Activated CD4-positive, alpha-beta T cell treated with anti-CD3 and anti-CD28 coated beads for 36 hours (primary cell): Measurements from ENCODE around the gene RASL10B. TPM values are rescaled to one million over a fixed set of nuclear protein-coding genes. Genes with fewer than 3 reads are reported as not detected.

Experiments
- ATAC-seq: fragments of 200-7000 bp; cut with Tn5 transposase; one replicate; pipeline ENCODE4 v1.10.0; 2021; ENCODE audit warnings: mild to moderate bottlenecking, moderate library complexity
- CTCF ChIA-PET: fragments of 350-600 bp; sonication (Branson Sonifier 250); formaldehyde crosslinking; loops from one replicate; lab custom pipeline; 2021; ENCODE audit warnings: antibody characterized with exemption; lab: Charles Lee
- POLR2A ChIA-PET: fragments of 350-600 bp; sonication (Branson Sonifier 250); formaldehyde crosslinking; loops from one replicate; lab custom pipeline; 2021; ENCODE audit warnings: antibody characterized with exemption, inconsistent platforms; lab: Charles Lee
- DNase-seq: peaks from one replicate; pipeline ENCODE4 v3.0.0-alpha.2; 2020
- H3K27ac Mint-ChIP-seq: one replicate; pipeline ENCODE4 v1.8.0; 2021; ENCODE audit warnings: mixed read lengths
- H3K27me3 Mint-ChIP-seq: one replicate; pipeline ENCODE4 v1.8.0; 2021; ENCODE audit warnings: mixed read lengths
- H3K36me3 Mint-ChIP-seq: one replicate; pipeline ENCODE4 v1.8.0; 2021; ENCODE audit warnings: low read depth, mixed read lengths
- H3K4me1 Mint-ChIP-seq: one replicate; pipeline ENCODE4 v1.8.0; 2021; ENCODE audit warnings: mixed read lengths
- H3K4me3 Mint-ChIP-seq: one replicate; pipeline ENCODE4 v1.8.0; 2021; ENCODE audit warnings: mild to moderate bottlenecking, moderate library complexity, mixed read lengths
- H3K9me3 Mint-ChIP-seq: one replicate; pipeline ENCODE4 v1.8.0; 2021; ENCODE audit warnings: low read depth, mixed read lengths
- intact Hi-C, 2 experiments: fragments of 100-400 bp; cut with DNase I in 1 of 2; cut with micrococcal nuclease in 1 of 2; formaldehyde crosslinking; loops; one replicate each; pipeline versions ENCODE4 v1.14.2 to v1.15.1; 2022 to 2024; cut with DNase I, micrococcal nuclease
- total RNA-seq, 2 experiments: library from RNA; stranded (reverse); gene quantifications; one replicate each; pipeline ENCODE4 v1.2.3, GENCODE V29; 2021

RASL10B gene
- total RNA-seq, 2 experiments from 2014 or later: 2.7 to 4.0 TPM

GRCh38 chr17:35705230-35705629, 26.2 kb upstream of the RASL10B start:
- Mint-ChIP-seq H3K4me3 (no peak overlapping the region), H3K27me3 (no peaks in the 10 kb centered on the region), H3K9me3 (no peaks in the 10 kb centered on the region), H3K27ac (no peak overlapping the region), H3K4me1 (peaks cover 46% of the 10 kb centered on the region), H3K36me3 (peaks cover 28% of the 10 kb centered on the region)
- CTCF ChIA-PET: interaction anchor here (0.6 to 2.5 kb wide), 4 partner anchors 9 to 68 kb away, joined by 3 to 9 read pairs (median 5); no protein-coding TSS in a partner anchor
- no peak for ATAC-seq
- POLR2A ChIA-PET: no interaction called here
- intact Hi-C loops: no loop called here
- DNase-seq: no peak

GRCh38 chr17:35705705-35706104, 25.7 kb upstream of the RASL10B start:
- no peak for ATAC-seq
- Mint-ChIP-seq H3K4me3 (no peak overlapping the region), H3K4me1 (peaks cover 48% of the 10 kb centered on the region), H3K36me3 (peaks cover 32% of the 10 kb centered on the region), H3K27me3 (no peaks in the 10 kb centered on the region), H3K27ac (no peak overlapping the region), H3K9me3 (no peaks in the 10 kb centered on the region)
- intact Hi-C loops: no loop called here
- POLR2A ChIA-PET: no interaction called here
- DNase-seq: no peak
- CTCF ChIA-PET: interaction anchor here (1.9 to 2.5 kb wide), 2 partner anchors 8 to 42 kb away, joined by 5 to 9 read pairs; no protein-coding TSS in a partner anchor

- intact Hi-C loops: no loop called here
- Mint-ChIP-seq H3K27me3 (no peaks in the 10 kb centered on the region), H3K9me3 (no peaks in the 10 kb centered on the region), H3K27ac (peak overlapping the region; percentile 16), H3K4me3 (no peak overlapping the region), H3K36me3 (peaks cover 30% of the 10 kb centered on the region), H3K4me1 (peaks cover 58% of the 10 kb centered on the region)
- ChIA-PET POLR2A (no interaction called here), CTCF (interaction anchor here (0.5 to 1.6 kb wide), 4 partner anchors 14 to 1958 kb away, joined by 3 to 6 read pairs (median 4); no protein-coding TSS in a partner anchor)
- ATAC-seq (peak; percentile 98), DNase-seq (peak; percentile 24)
These were observed 23.3 kb upstream of the RASL10B start for GRCh38 chr17:35708149-35708548.

- Mint-ChIP-seq H3K27ac (peak overlapping the region; percentile 17), H3K27me3 (no peaks in the 10 kb centered on the region), H3K36me3 (peaks cover 30% of the 10 kb centered on the region), H3K9me3 (no peaks in the 10 kb centered on the region), H3K4me3 (no peak overlapping the region), H3K4me1 (peaks cover 57% of the 10 kb centered on the region)
- ATAC-seq (no peak), DNase-seq (no peak)
- ChIA-PET CTCF (interaction anchor here (0.6 to 1.7 kb wide), 5 partner anchors 9 to 96 kb away, joined by 3 to 5 read pairs (median 4); no protein-coding TSS in a partner anchor), POLR2A (no interaction called here)
- intact Hi-C loops: no loop called here
These were observed 22.5 kb upstream of the RASL10B start for GRCh38 chr17:35708951-35709350.

- peaks cover 30% of the 10 kb centered on the region for H3K36me3 Mint-ChIP-seq
- intact Hi-C loops: no loop called here
- POLR2A ChIA-PET: no interaction called here
These were observed 21.6 kb upstream of the RASL10B start for GRCh38 chr17:35709874-35710273.

GRCh38 chr17:35710950-35711349, 20.5 kb upstream of the RASL10B start:
- intact Hi-C loops: no loop called here
- DNase-seq: no peak
- H3K4me1 Mint-ChIP-seq: peaks cover 43% of the 10 kb centered on the region
- no peak overlapping the region for H3K4me3 Mint-ChIP-seq
- no peaks in the 10 kb centered on the region for H3K27me3 Mint-ChIP-seq
- peaks cover 29% of the 10 kb centered on the region for H3K36me3 Mint-ChIP-seq
- ChIA-PET CTCF (interaction anchor here (0.7 to 1.1 kb wide), 2 partner anchors 53 to 109 kb away, joined by 3 to 4 read pairs; no protein-coding TSS in a partner anchor), POLR2A (no interaction called here)
- no peak overlapping the region for H3K27ac Mint-ChIP-seq
- no peak for ATAC-seq
- H3K9me3 Mint-ChIP-seq: no peaks in the 10 kb centered on the region

More at GRCh38 chr17:35709874-35710273, 21.6 kb upstream of the RASL10B start:
- CTCF ChIA-PET: interaction anchor here (1.3 to 1.7 kb wide), 3 partner anchors 8 to 97 kb away, joined by 4 to 5 read pairs (median 5); no protein-coding TSS in a partner anchor
- Mint-ChIP-seq H3K4me3 (no peak overlapping the region), H3K9me3 (no peaks in the 10 kb centered on the region), H3K27me3 (no peaks in the 10 kb centered on the region), H3K27ac (no peak overlapping the region), H3K4me1 (peaks cover 49% of the 10 kb centered on the region)
- ATAC-seq: no peak
- no peak for DNase-seq

- H3K27me3 Mint-ChIP-seq: no peaks in the 10 kb centered on the region
- intact Hi-C loops: no loop called here
- H3K36me3 Mint-ChIP-seq: peaks cover 30% of the 10 kb centered on the region
- H3K4me3 Mint-ChIP-seq: no peak overlapping the region
- CTCF ChIA-PET: interaction anchor here (1.0 to 1.6 kb wide), 6 partner anchors 9 to 90 kb away, joined by 3 to 5 read pairs (median 4); no protein-coding TSS in a partner anchor
- no peak overlapping the region for H3K27ac Mint-ChIP-seq
- ATAC-seq (no peak), DNase-seq (no peak)
- no peaks in the 10 kb centered on the region for H3K9me3 Mint-ChIP-seq
- POLR2A ChIA-PET: no interaction called here
- H3K4me1 Mint-ChIP-seq: peaks cover 28% of the 10 kb centered on the region
These were observed 18.2 kb upstream of the RASL10B start for GRCh38 chr17:35713069-35713728.

GRCh38 chr17:35714988-35715387, 16.5 kb upstream of the RASL10B start:
- Mint-ChIP-seq H3K9me3 (no peaks in the 10 kb centered on the region), H3K27ac (no peak overlapping the region), H3K4me3 (no peak overlapping the region), H3K36me3 (peaks cover 27% of the 10 kb centered on the region), H3K4me1 (peaks cover 14% of the 10 kb centered on the region), H3K27me3 (no peaks in the 10 kb centered on the region)
- DNase-seq: no peak
- intact Hi-C loops: no loop called here
- no peak for ATAC-seq
- POLR2A ChIA-PET: no interaction called here
- CTCF ChIA-PET: no interaction called here

GRCh38 chr17:35715416-35715815, 16.0 kb upstream of the RASL10B start:
- Mint-ChIP-seq H3K27ac (no peak overlapping the region), H3K4me3 (no peak overlapping the region), H3K4me1 (peaks cover 10% of the 10 kb centered on the region), H3K9me3 (no peaks in the 10 kb centered on the region), H3K27me3 (no peaks in the 10 kb centered on the region), H3K36me3 (peaks cover 27% of the 10 kb centered on the region)
- no peak for ATAC-seq
- intact Hi-C loops: no loop called here
- no peak for DNase-seq
- ChIA-PET CTCF (no interaction called here), POLR2A (interaction anchor here (0.7 kb wide), 1 partner anchor 9 kb away, joined by 3 read pairs; no protein-coding TSS in a partner anchor)

- ATAC-seq: peak; percentile 73
- Mint-ChIP-seq H3K27ac (no peak overlapping the region), H3K4me1 (peaks cover 8% of the 10 kb centered on the region), H3K4me3 (no peak overlapping the region), H3K36me3 (peaks cover 25% of the 10 kb centered on the region), H3K9me3 (no peaks in the 10 kb centered on the region), H3K27me3 (no peaks in the 10 kb centered on the region)
- POLR2A ChIA-PET: interaction anchor here (0.7 kb wide), 1 partner anchor 10 kb away, joined by 3 read pairs; no protein-coding TSS in a partner anchor
- no peak for DNase-seq
- CTCF ChIA-PET: no interaction called here
- intact Hi-C loops: no loop called here
These were observed 15.3 kb upstream of the RASL10B start for GRCh38 chr17:35716173-35716572.

GRCh38 chr17:35716897-35717465, 14.5 kb upstream of the RASL10B start:
- ATAC-seq (no peak), DNase-seq (no peak)
- Mint-ChIP-seq H3K27ac (no peak overlapping the region), H3K9me3 (no peaks in the 10 kb centered on the region), H3K27me3 (no peaks in the 10 kb centered on the region), H3K4me1 (peaks cover 2% of the 10 kb centered on the region), H3K4me3 (no peak overlapping the region), H3K36me3 (peaks cover 22% of the 10 kb centered on the region)
- POLR2A ChIA-PET: no interaction called here
- CTCF ChIA-PET: no interaction called here
- intact Hi-C loops: no loop called here
